GM10266 (cell line): ENCODE results near the gene CNTROB.

Source experiments
- DNase-seq: peaks from one replicate; pipeline ENCODE4 v3.0.0; 2012; ENCODE audit errors: extremely low spot score
- CTCF ChIP-seq: IDR thresholded peaks from 2 replicates; pipeline ENCODE4 v1.5.1; 2012; ENCODE audit warnings: mild to moderate bottlenecking, low read depth; ENCODE audit not compliant: control insufficient read depth, insufficient read depth; ENCODE audit errors: missing control alignments

CNTROB gene

GRCh38 chr17:7967751-7968150 is 35.7 kb downstream of the CNTROB start:
- no peak for DNase-seq
- no peak for TF ChIP-seq CTCF

- DNase-seq: no peak
- no peak for TF ChIP-seq CTCF
Measured at GRCh38 chr17:7969433-7969832, 37.4 kb downstream of the CNTROB start.

DNA sequence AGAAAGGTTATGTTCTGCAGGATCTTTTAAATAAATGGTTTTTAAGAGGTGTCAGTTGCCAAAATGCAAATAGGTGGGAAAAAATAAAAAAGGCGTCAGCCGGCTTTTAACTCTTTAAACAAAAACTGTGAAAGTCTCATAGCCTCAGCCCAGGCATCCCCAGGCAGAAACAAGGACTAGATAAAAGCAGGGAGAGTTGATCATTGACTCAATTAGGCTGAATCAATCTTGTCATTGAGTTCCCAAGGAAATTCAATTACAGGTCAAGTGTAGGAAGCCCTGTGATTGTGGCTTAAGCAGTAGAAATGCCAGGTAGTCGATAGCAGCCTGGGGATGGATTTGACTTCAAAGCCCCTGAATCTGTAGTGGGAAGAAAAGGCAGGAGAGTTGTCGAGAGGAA is 39.6 kb downstream of the CNTROB start:
- no peak for TF ChIP-seq CTCF
- no peak for DNase-seq

- DNase-seq: no peak
- TF ChIP-seq CTCF: no peak
Measured at GRCh38 chr17:7972131-7972785, 40.3 kb downstream of the CNTROB start.

GRCh38 chr17:7974638-7975131 is 42.7 kb downstream of the CNTROB start:
- no peak for TF ChIP-seq CTCF

GRCh38 chr17:7977039-7977438 is 45.0 kb downstream of the CNTROB start:
- no peak for TF ChIP-seq CTCF
- no peak for DNase-seq

More at GRCh38 chr17:7974638-7975131, 42.7 kb downstream of the CNTROB start:
- DNase-seq: no peak

DNA sequence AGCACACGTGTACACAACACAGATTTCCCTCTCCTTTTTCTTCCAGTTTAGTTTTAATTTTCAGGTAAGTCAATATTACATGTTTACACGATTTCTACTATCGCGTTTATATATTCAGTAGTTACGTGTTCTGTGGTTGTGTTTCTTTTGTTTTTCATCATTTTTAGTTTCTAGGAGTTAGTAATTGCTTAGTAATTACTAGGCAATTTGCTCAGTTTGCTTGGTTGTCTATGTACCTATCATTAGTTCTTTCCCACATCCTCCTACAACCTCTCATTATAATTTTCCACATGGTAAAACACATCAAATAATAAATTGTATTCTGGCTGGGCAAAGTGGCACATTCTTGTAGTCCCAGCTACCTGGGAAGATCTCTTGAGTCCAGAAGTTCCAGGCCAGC is 45.8 kb downstream of the CNTROB start:
- TF ChIP-seq CTCF: no peak
- no peak for DNase-seq
